ENCODE results near the gene MOV10L1.
A peak's percentile ranks its signal among the peaks of the same experiment; 100 is the strongest.

Gene MOV10L1

GRCh38 chr22:50206599-50206998 lies 116.8 kb downstream of the MOV10L1 start:
- Histone ChIP-seq H3K9me3 (ENCODE audit: insufficient read depth, low read length) (no peaks in the 10 kb centered on the region), H4K20me1 (ENCODE audit: insufficient read depth, low read length) (peaks cover 10% of the 10 kb centered on the region; the same call in 1 of the 2 replicates), H3K36me3 (replicated peaks; ENCODE audit: low read depth, low read length) (peaks cover 10% of the 10 kb centered on the region), H2AFZ (ENCODE audit: low read depth, low read length) (no peak overlapping the region), H3K27me3 (ENCODE audit: low read depth, low read length) (no peaks in the 10 kb centered on the region), H3K4me2 (ENCODE audit: low read length) (no peak overlapping the region), H3K4me1 (ENCODE audit: low read length) (peaks cover 12% of the 10 kb centered on the region; the same call in 1 of the 2 replicates), H3K79me2 (ENCODE audit: low read length) (peaks cover 18% of the 10 kb centered on the region), H3K4me3 (ENCODE audit: low read length) (no peak overlapping the region), H3K27ac (ENCODE audit: low read length) (no peak overlapping the region), H3K9ac (ENCODE audit: low read length) (no peak overlapping the region)
- TF ChIP-seq CTCF (IDR thresholded peaks at IDR 0.05; ENCODE audit: low read depth, low read length) (peak; percentile 44), EZH2phosphoT487 (IDR thresholded peaks at IDR 0.05; ENCODE audit: low read depth) (no peak)

- Histone ChIP-seq H3K9me3 (ENCODE audit: insufficient read depth, low read length) (no peaks in the 10 kb centered on the region), H3K36me3 (replicated peaks; ENCODE audit: low read depth, low read length) (peaks cover 10% of the 10 kb centered on the region), H3K27ac (ENCODE audit: low read length) (no peak overlapping the region), H2AFZ (ENCODE audit: low read depth, low read length) (no peak overlapping the region), H3K27me3 (ENCODE audit: low read depth, low read length) (no peaks in the 10 kb centered on the region), H4K20me1 (ENCODE audit: insufficient read depth, low read length) (0 out of 2 replicates have a peak, but pooled peaks cover 1% of the 10 kb centered on the region), H3K79me2 (ENCODE audit: low read length) (peaks cover 9% of the 10 kb centered on the region), H3K4me2 (ENCODE audit: low read length) (no peak overlapping the region), H3K4me1 (ENCODE audit: low read length) (0 out of 2 replicates have a peak, but pooled peaks cover 7% of the 10 kb centered on the region), H3K4me3 (ENCODE audit: low read length) (no peak overlapping the region), H3K9ac (ENCODE audit: low read length) (no peak overlapping the region)
- TF ChIP-seq EZH2phosphoT487 (IDR thresholded peaks at IDR 0.05; ENCODE audit: low read depth) = no peak
- no peak for TF ChIP-seq CTCF (IDR thresholded peaks at IDR 0.05; ENCODE audit: low read depth, low read length)
Observed at GRCh38 chr22:50207383-50208140, 117.8 kb downstream of the MOV10L1 start.

- no peak overlapping the region for H3K9ac ChIP-seq (ENCODE audit: low read length)
- H3K79me2 ChIP-seq (ENCODE audit: low read length) = peaks cover 1% of the 10 kb centered on the region; the same call in 1 of the 2 replicates
- no peak for TF ChIP-seq CTCF (IDR thresholded peaks at IDR 0.05; ENCODE audit: low read depth, low read length)
- TF ChIP-seq EZH2phosphoT487 (IDR thresholded peaks at IDR 0.05; ENCODE audit: low read depth) = no peak
- no peak overlapping the region for H3K27ac ChIP-seq (ENCODE audit: low read length)
- no peak overlapping the region for H3K4me3 ChIP-seq (ENCODE audit: low read length)
- H3K27me3 ChIP-seq (ENCODE audit: low read depth, low read length) = no peaks in the 10 kb centered on the region
- H3K9me3 ChIP-seq (ENCODE audit: insufficient read depth, low read length) = no peaks in the 10 kb centered on the region
- H3K36me3 ChIP-seq (replicated peaks; ENCODE audit: low read depth, low read length) = peaks cover 6% of the 10 kb centered on the region
- H3K4me1 ChIP-seq (ENCODE audit: low read length) = 0 out of 2 replicates have a peak, but pooled peaks cover 5% of the 10 kb centered on the region
- H2AFZ ChIP-seq (ENCODE audit: low read depth, low read length) = no peak overlapping the region
- no peak overlapping the region for H3K4me2 ChIP-seq (ENCODE audit: low read length)
- H4K20me1 ChIP-seq (ENCODE audit: insufficient read depth, low read length) = no peaks in the 10 kb centered on the region
Observed at GRCh38 chr22:50208430-50208938, 118.7 kb downstream of the MOV10L1 start.
